Measurements from ENCODE around the gene SPEN. TPM values are rescaled to one million over a fixed set of nuclear protein-coding genes. Genes with fewer than 3 reads are reported as not detected.

Gene SPEN
- total RNA-seq, 1 donor from 2014 or later: 24.0 TPM

- DNase-seq (ENCODE audit: low read depth): no peak
- no peak for TF ChIP-seq CTCF (IDR thresholded peaks at IDR 0.05; ENCODE audit: insufficient read depth, low read length, poor library complexity, severe bottlenecking)
- H3K36me3 ChIP-seq (ENCODE audit: control insufficient read depth, insufficient read depth, low read length): no peaks in the 10 kb centered on the region
- no peaks in the 10 kb centered on the region for H3K27me3 ChIP-seq (ENCODE audit: control insufficient read depth, insufficient read depth, low read length)
- H3K4me3 ChIP-seq (ENCODE audit: low read depth, low read length): no peak overlapping the region
These were observed 113.3 kb downstream of the SPEN start for GRCh38 chr1:15960808-15961207.

GRCh38 chr1:15961492-15961891, 114.0 kb downstream of the SPEN start:
- Histone ChIP-seq H3K27me3 (ENCODE audit: control insufficient read depth, insufficient read depth, low read length) (no peaks in the 10 kb centered on the region), H3K36me3 (ENCODE audit: control insufficient read depth, insufficient read depth, low read length) (no peaks in the 10 kb centered on the region), H3K4me3 (ENCODE audit: low read depth, low read length) (no peak overlapping the region)
- no peak for TF ChIP-seq CTCF (IDR thresholded peaks at IDR 0.05; ENCODE audit: insufficient read depth, low read length, poor library complexity, severe bottlenecking)
- DNase-seq (ENCODE audit: low read depth): no peak

- no peak for TF ChIP-seq CTCF (IDR thresholded peaks at IDR 0.05; ENCODE audit: insufficient read depth, low read length, poor library complexity, severe bottlenecking)
- H3K27me3 ChIP-seq (ENCODE audit: control insufficient read depth, insufficient read depth, low read length): no peaks in the 10 kb centered on the region
- DNase-seq (ENCODE audit: low read depth): no peak
- no peaks in the 10 kb centered on the region for H3K36me3 ChIP-seq (ENCODE audit: control insufficient read depth, insufficient read depth, low read length)
- H3K4me3 ChIP-seq (ENCODE audit: low read depth, low read length): no peak overlapping the region
These were observed 114.7 kb downstream of the SPEN start for GRCh38 chr1:15962176-15962575.

- DNase-seq (ENCODE audit: low read depth): no peak
- TF ChIP-seq CTCF (IDR thresholded peaks at IDR 0.05; ENCODE audit: insufficient read depth, low read length, poor library complexity, severe bottlenecking): no peak
- H3K36me3 ChIP-seq (ENCODE audit: control insufficient read depth, insufficient read depth, low read length): no peaks in the 10 kb centered on the region
These were observed 115.3 kb downstream of the SPEN start for GRCh38 chr1:15962671-15963362.

GRCh38 chr1:15963363-15963967, 116.0 kb downstream of the SPEN start:
- H3K36me3 ChIP-seq (ENCODE audit: control insufficient read depth, insufficient read depth, low read length): no peaks in the 10 kb centered on the region
- TF ChIP-seq CTCF (IDR thresholded peaks at IDR 0.05; ENCODE audit: insufficient read depth, low read length, poor library complexity, severe bottlenecking): no peak

More at GRCh38 chr1:15962671-15963362, 115.3 kb downstream of the SPEN start:
- Histone ChIP-seq H3K27me3 (ENCODE audit: control insufficient read depth, insufficient read depth, low read length) (no peaks in the 10 kb centered on the region), H3K4me3 (ENCODE audit: low read depth, low read length) (no peak overlapping the region)

More at GRCh38 chr1:15963363-15963967, 116.0 kb downstream of the SPEN start:
- Histone ChIP-seq H3K4me3 (ENCODE audit: low read depth, low read length) (no peak overlapping the region), H3K27me3 (ENCODE audit: control insufficient read depth, insufficient read depth, low read length) (no peaks in the 10 kb centered on the region)
- DNase-seq (ENCODE audit: low read depth): no peak

Measured in kidney epithelial cell (primary cell).